Upper lobe of left lung (tissue), 6 donors: ENCODE measurements around the gene CDC42BPG. TPM values are rescaled to one million over a fixed set of nuclear protein-coding genes. Genes with fewer than 3 reads are reported as not detected.

Experiments
- ATAC-seq, 2 donors: fragments of 200-7000 bp; cut with Tn5 transposase; one replicate each; pipeline ENCODE4 v1.9.1; 2022; ENCODE audit warnings: mild to moderate bottlenecking in 2 of 2, moderate library complexity in 2 of 2; ENCODE audit not compliant: low FRiP score in 2 of 2
- DNase-seq, 2 donors: peaks; one replicate each; pipeline ENCODE4 v3.0.0-alpha.2; 2019 to 2020
- H3K27ac ChIP-seq, 4 donors: fragments of 200-600 bp; sonication (generic); one replicate each; pipeline ENCODE4 v1.5.1; 2016 to 2019
- H3K27me3 ChIP-seq, 4 donors: fragments of 200-600 bp; sonication (generic); one replicate each; pipeline ENCODE4 v1.5.1; 2017 to 2019
- H3K36me3 ChIP-seq, 4 donors: fragments of 200-600 bp; sonication (generic); one replicate each; pipeline ENCODE4 v1.5.1; 2016 to 2019
- H3K4me1 ChIP-seq, 4 donors: fragments of 200-600 bp; sonication (generic); one replicate each; pipeline ENCODE4 v1.5.1; 2018 to 2019
- H3K4me3 ChIP-seq, 4 donors: fragments of 200-600 bp; sonication (generic); one replicate each; pipeline ENCODE4 v1.5.1; 2017 to 2019; ENCODE audit warnings: mild to moderate bottlenecking in 2 of 4, moderate library complexity in 1 of 4
- H3K9me3 ChIP-seq, 4 donors: fragments of 200-600 bp; sonication (generic); one replicate each; pipeline ENCODE4 v1.5.1; 2018 to 2019
- CTCF ChIP-seq, 6 experiments: fragments of 450-650 bp in 4 of 6; fragments of 200-600 bp in 2 of 6; sonication (generic) in 2 of 6; IDR thresholded peaks; one replicate each; pipeline ENCODE4 v1.5.1; 2016 to 2019; ENCODE audit warnings: antibody characterized with exemption in 6 of 6
- EP300 ChIP-seq, 4 donors: sonication (generic); formaldehyde crosslinking; IDR thresholded peaks; one replicate each; pipeline ENCODE4 v1.5.1; 2017; ENCODE audit warnings: antibody characterized with exemption in 4 of 4, control low read depth in 2 of 4
- POLR2A ChIP-seq, 4 donors: fragments of 450-650 bp; IDR thresholded peaks; one replicate each; pipeline ENCODE4 v1.5.1; 2016 to 2017; ENCODE audit warnings: antibody characterized with exemption in 4 of 4, mild to moderate bottlenecking in 2 of 4
- POLR2AphosphoS5 ChIP-seq, 2 donors: sonication (generic); formaldehyde crosslinking; IDR thresholded peaks; one replicate each; pipeline ENCODE4 v1.5.1; 2017; ENCODE audit warnings: antibody characterized with exemption in 2 of 2
- WGBS, 2 donors: methylation state at CpG; one replicate each; pipeline ENCODE4 v1.1.5; 2017 to 2018; 5-methylcytosine and 5-hydroxymethylcytosine counted together
- total RNA-seq, 6 donors: library from RNA; depleted of rRNA in 4 of 6; stranded (reverse); fragments of >200 nt in 4 of 6; gene quantifications; one replicate each; pipeline versions ENCODE4 v1.1.0 to v1.2.1, GENCODE V29; 2016 to 2021
- donor health status: DM: no; HTN: no; CAD: no; lungs with moderate emphysema.
- donor health status: DM: no; HTN: yes; CAD: no; lungs with severe emphysema.

CDC42BPG gene
- total RNA-seq, 6 donors from 2014 or later, result 21.6 to 62.4 (median 26.0) TPM

GRCh38 chr11:64803158-64803845 is 41.2 kb downstream of the CDC42BPG start, which contains the start of gene MAP4K2:
TSS of gene MAP4K2 (minus strand) at chr11:64803214. CDS start at chr11:64803149, 65 bp downstream.
- 0 to 1% methylated on average over 26 to 28 of the region's 58 CpGs for WGBS, 2 donors
- Histone ChIP-seq H3K4me3 (peak within 1 kb of the TSS; percentile 72 to 89 (median 77)), H3K27me3 (no peaks in the 10 kb centered on the region), H3K4me1 (peaks cover 31 to 55% (median 42%) of the 10 kb centered on the region in 4 donors), H3K9me3 (no peaks in the 10 kb centered on the region), H3K36me3 (peaks cover 0 to 51% (median 9%) of the 10 kb centered on the region in 4 donors), H3K27ac (peak within 1 kb of the TSS; percentile 83 to 92 (median 88))
- DNase-seq (peak; percentile 93 to 98), ATAC-seq (peak; percentile 88 to 96)
- peak in 1 of 2 donors; percentile 29 for TF ChIP-seq POLR2AphosphoS5 (IDR thresholded peaks at IDR 0.05)
- no peak for TF ChIP-seq EP300 (IDR thresholded peaks at IDR 0.05)
- peak in 1 of 4 donors; percentile 17 for TF ChIP-seq POLR2A (IDR thresholded peaks at IDR 0.05)
- peak in 3 of 6 experiments; percentile 10 to 15 (median 11) for TF ChIP-seq CTCF (IDR thresholded peaks at IDR 0.05)

GRCh38 chr11:64802370-64803157 is 41.9 kb downstream of the CDC42BPG start:
- WGBS, 2 donors, result 18% methylated on average over 10 of the region's 54 CpGs; no CpG with 5 or more reads in 1 of the 2 donors
- peak in 1 of 2 donors; percentile 2 for ATAC-seq
- Histone ChIP-seq H3K9me3 (no peaks in the 10 kb centered on the region), H3K4me3 (peak overlapping the region; percentile 72 to 89 (median 77)), H3K27me3 (no peaks in the 10 kb centered on the region), H3K4me1 (peaks cover 31 to 55% (median 42%) of the 10 kb centered on the region in 4 donors), H3K36me3 (peaks cover 0 to 47% (median 9%) of the 10 kb centered on the region in 4 donors), H3K27ac (peak overlapping the region; percentile 69 to 91 (median 84))
- TF ChIP-seq CTCF (IDR thresholded peaks at IDR 0.05) (no peak), POLR2A (IDR thresholded peaks at IDR 0.05) (no peak), EP300 (IDR thresholded peaks at IDR 0.05) (no peak), POLR2AphosphoS5 (IDR thresholded peaks at IDR 0.05) (no peak)
- no peak for DNase-seq

GRCh38 chr11:64801561-64802369 is 42.7 kb downstream of the CDC42BPG start:
- Histone ChIP-seq H3K27me3 (no peaks in the 10 kb centered on the region), H3K27ac (peak overlapping the region; percentile 69 to 91 (median 84)), H3K4me3 (peak overlapping the region; percentile 4 to 89 (median 77)), H3K9me3 (no peaks in the 10 kb centered on the region), H3K4me1 (peaks cover 31 to 60% (median 42%) of the 10 kb centered on the region in 4 donors), H3K36me3 (peaks cover 0 to 47% (median 16%) of the 10 kb centered on the region in 4 donors)
- DNase-seq, result no peak
- WGBS, 2 donors, result 37 to 58% methylated on average over 4 to 12 of the region's 13 CpGs
- TF ChIP-seq CTCF (IDR thresholded peaks at IDR 0.05), result no peak
- TF ChIP-seq POLR2AphosphoS5 (IDR thresholded peaks at IDR 0.05), result peak in 1 of 2 donors; percentile 29
- no peak for ATAC-seq

GRCh38 chr11:64801158-64801464 is 43.3 kb downstream of the CDC42BPG start:
- H3K4me3 ChIP-seq, result peak overlapping the region in 2 of 4 donors; percentile 75 to 89
- no peaks in the 10 kb centered on the region for H3K9me3 ChIP-seq
- peaks cover 0 to 47% (median 23%) of the 10 kb centered on the region in 4 donors for H3K36me3 ChIP-seq
- TF ChIP-seq EP300 (IDR thresholded peaks at IDR 0.05) (no peak), POLR2A (IDR thresholded peaks at IDR 0.05) (no peak), POLR2AphosphoS5 (IDR thresholded peaks at IDR 0.05) (no peak), CTCF (IDR thresholded peaks at IDR 0.05) (no peak)
- WGBS, 2 donors, result 55 to 72% methylated on average over 4 to 7 of the region's 9 CpGs
- no peak for ATAC-seq
- H3K27me3 ChIP-seq, result no peaks in the 10 kb centered on the region
- peaks cover 31 to 66% (median 44%) of the 10 kb centered on the region in 4 donors for H3K4me1 ChIP-seq
- DNase-seq, result no peak
- H3K27ac ChIP-seq, result peak overlapping the region; percentile 69 to 91 (median 84)
